K562 (cell line): ENCODE measurements around the gene PRELID3B. TPM values are rescaled to one million over a fixed set of nuclear protein-coding genes. Genes with fewer than 3 reads are reported as not detected.

Experiments
- ELF1 ChIP-seq: fragments of 200-800 bp; sonication (Bioruptor generic); IDR thresholded peaks from 2 replicates; pipeline ENCODE4 v1.6.1; 2016; ENCODE audit warnings: missing genetic modification characterization, missing compliant biosample characterization
- EP400 ChIP-seq: fragments of 450-650 bp; IDR thresholded peaks from 2 replicates; pipeline ENCODE4 v1.6.1; 2017; ENCODE audit warnings: antibody characterized with exemption, mild to moderate bottlenecking, moderate library complexity
- NKRF ChIP-seq: fragments of 450-650 bp; IDR thresholded peaks from 2 replicates; pipeline ENCODE4 v1.6.1; 2016; ENCODE audit warnings: borderline replicate concordance
- PHB2 ChIP-seq: fragments of 450-650 bp; IDR thresholded peaks from 2 replicates; pipeline ENCODE4 v1.6.1; 2017; ENCODE audit warnings: low read depth
- STAT6 ChIP-seq: sonication (generic); formaldehyde crosslinking; IDR thresholded peaks from 2 replicates; pipeline ENCODE4 v1.8.1; 2023; ENCODE audit warnings: mild to moderate bottlenecking, missing genetic modification reagents
- ZBTB7A ChIP-seq: IDR thresholded peaks from 2 replicates; pipeline ENCODE4 v1.6.1; 2011; ENCODE audit warnings: low read depth, mild to moderate bottlenecking, low read length, moderate library complexity, borderline replicate concordance; ENCODE audit not compliant: control insufficient read depth
- ZNF695 ChIP-seq: fragments of 450-650 bp; formaldehyde crosslinking; IDR thresholded peaks from 2 replicates; pipeline ENCODE4 v1.4.0; 2020; ENCODE audit warnings: mild to moderate bottlenecking, moderate library complexity
- polyA plus RNA-seq, 8 experiments: library from polyadenylated mRNA; depleted of rRNA in 4 of 8; stranded (reverse) in 5 of 8; unstranded in 3 of 8; fragments of >200 nt; fragmentation: Nextera tagmentation in 2 of 8; fragmentation: Illumina TruSeq in 1 of 8; extraction: Ambion mirVana in 2 of 8; extraction: Trizol in 1 of 8; gene quantifications; 2 replicates each; pipeline versions ENCODE4 v1.2.1 to v1.2.3, GENCODE V29; 2011 to 2014; ENCODE audit warnings: inconsistent platforms in 1 of 8, missing spikeins in 1 of 8
- total RNA-seq, 7 experiments: library from RNA; depleted of rRNA in 6 of 7; stranded (reverse); fragments of >200 nt in 6 of 7; fragmentation: Illumina TruSeq in 2 of 7; extraction: Trizol in 2 of 7; gene quantifications; 2 replicates each; pipeline versions ENCODE4 v1.2.1 to v1.2.3, GENCODE V29; 2011 to 2021; ENCODE audit warnings: low replicate concordance in 1 of 7

Gene PRELID3B
- total and polyA plus RNA-seq, 9 of the 15 experiments (the other 6 are each of a cell fraction or from before 2014, with no cell fraction given) = 77.0 to 186 (median 101) TPM

- TF ChIP-seq NKRF = no peak
- no peak for TF ChIP-seq ZNF695 (CRISPR knock-in tag)
- no peak for TF ChIP-seq ZBTB7A
- no peak for TF ChIP-seq ELF1 (tag)
- TF ChIP-seq PHB2 = no peak
- no peak for TF ChIP-seq EP400
- no peak for TF ChIP-seq STAT6 (CRISPR knock-in tag)
Measured at GRCh38 chr20:59033093-59033492, 9.5 kb downstream of the PRELID3B start (continued).
